SK-N-SH (cell line): ENCODE results near the gene DHRS12. TPM values are rescaled to one million over a fixed set of nuclear protein-coding genes. Genes with fewer than 3 reads are reported as not detected.

ENCODE experiments used
- CTCF ChIA-PET: fragments of 300-600, 350-600 bp; formaldehyde crosslinking; extraction: SDS; loops from one replicate; lab custom pipeline; 2021; lab: Yijun Ruan, JAX
- POLR2A ChIA-PET: fragments of 350-600 bp; sonication (Branson Sonifier 250); formaldehyde crosslinking; extraction: SDS; loops from one replicate; lab custom pipeline; 2020; ENCODE audit warnings: antibody characterized with exemption, inconsistent platforms; lab: Yijun Ruan, JAX
- DNase-seq: peaks from one replicate; pipeline ENCODE4 v3.0.0; 2012
- H2AFZ ChIP-seq: fragments of 200-600 bp; sonication (generic); 2 replicates; pipeline ENCODE4 v1.8.1; 2016; ENCODE audit warnings: antibody characterized with exemption, mild to moderate bottlenecking, low read depth
- H3F3A ChIP-seq: fragments of 200-600 bp; sonication (generic); replicated peaks from 2 replicates; pipeline ENCODE3; 2016; ENCODE audit warnings: antibody characterized with exemption, mild to moderate bottlenecking; ENCODE audit not compliant: insufficient read depth
- H3K27ac ChIP-seq, 2 experiments: fragments of 200-500 bp in 1 of 2; fragments of 200-600 bp in 1 of 2; sonication (Bioruptor generic) in 1 of 2; sonication (generic), shearing (Covaris generic) in 1 of 2; 2 replicates each; pipeline versions ENCODE4 v1.5.1 to v1.6.1; 2014 to 2016; ENCODE audit warnings: low read depth in 2 of 2, inconsistent platforms in 1 of 2, low read length in 1 of 2, mild to moderate bottlenecking in 1 of 2, mixed read lengths in 1 of 2
- H3K27me3 ChIP-seq: fragments of 200-600 bp; sonication (generic), shearing (Covaris generic); 2 replicates; pipeline ENCODE4 v1.6.1; 2016; ENCODE audit warnings: mixed run types; ENCODE audit not compliant: insufficient read depth
- H3K36me3 ChIP-seq, 2 experiments: fragments of 200-500 bp in 1 of 2; fragments of 200-600 bp in 1 of 2; sonication (Bioruptor generic) in 1 of 2; sonication (generic) in 1 of 2; replicated peaks in 1 of 2; 2 replicates each; pipeline versions ENCODE3 to v1.5.1; 2014 to 2016; ENCODE audit warnings: low read length in 1 of 2, mild to moderate bottlenecking in 1 of 2; ENCODE audit not compliant: insufficient read depth in 2 of 2, control insufficient read depth in 1 of 2
- H3K4me1 ChIP-seq, 2 experiments: fragments of 200-500 bp in 1 of 2; fragments of 200-600 bp in 1 of 2; sonication (Bioruptor generic) in 1 of 2; sonication (generic), shearing (Covaris generic) in 1 of 2; 2 replicates each; pipeline versions ENCODE4 v1.5.1 to v1.6.1; 2014 to 2016; ENCODE audit warnings: low read depth in 1 of 2, low read length in 1 of 2, mixed run types in 1 of 2; ENCODE audit not compliant: insufficient read depth in 2 of 2, control insufficient read depth in 1 of 2
- H3K4me2 ChIP-seq: fragments of 200-600 bp; sonication (generic), shearing (Covaris generic); 2 replicates; pipeline ENCODE4 v1.6.1; 2017; ENCODE audit warnings: mixed run types
- H3K4me3 ChIP-seq, 2 experiments: fragments of 200-500 bp in 1 of 2; fragments of 200-600 bp in 1 of 2; sonication (Bioruptor generic) in 1 of 2; sonication (generic), shearing (Covaris generic) in 1 of 2; 2 replicates each; pipeline versions ENCODE4 v1.5.1 to v1.8.1; 2014 to 2016; ENCODE audit warnings: low read depth in 2 of 2, inconsistent platforms in 1 of 2, low read length in 1 of 2, mild to moderate bottlenecking in 1 of 2, mixed read lengths in 1 of 2, moderate library complexity in 1 of 2
- H3K79me2 ChIP-seq: fragments of 200-600 bp; sonication (generic); 2 replicates; pipeline ENCODE4 v1.8.1; 2017; ENCODE audit warnings: mild to moderate bottlenecking; ENCODE audit not compliant: insufficient read depth
- H3K9ac ChIP-seq: fragments of 200-600 bp; sonication (generic); 2 replicates; pipeline ENCODE4 v1.6.1; 2017; ENCODE audit warnings: mixed run types
- H3K9me2 ChIP-seq: fragments of 200-600 bp; sonication (generic); 2 replicates; pipeline ENCODE4 v1.6.1; 2017; ENCODE audit warnings: mixed run types
- H3K9me3 ChIP-seq: fragments of 200-600 bp; sonication (generic); 2 replicates; pipeline ENCODE4 v1.6.1; 2017; ENCODE audit warnings: mixed run types, mild to moderate bottlenecking, moderate library complexity
- H4K20me1 ChIP-seq: fragments of 200-600 bp; sonication (generic); 2 replicates; pipeline ENCODE4 v1.6.1; 2017; ENCODE audit warnings: mild to moderate bottlenecking, mixed run types; ENCODE audit not compliant: insufficient read depth
- CHD2 ChIP-seq: fragments of 150-350 bp; IDR thresholded peaks from 2 replicates; pipeline ENCODE4 v1.6.1; 2018; ENCODE audit warnings: low read length; ENCODE audit not compliant: partially characterized antibody
- CTCF ChIP-seq: fragments of 200-600 bp; sonication (generic); IDR thresholded peaks from 2 replicates; pipeline ENCODE4 v1.6.1; 2017; ENCODE audit warnings: antibody characterized with exemption, mild to moderate bottlenecking, moderate library complexity
- EP300 ChIP-seq, 2 experiments: IDR thresholded peaks; 2 replicates each; pipeline versions ENCODE4 v1.4.0 to v1.6.1; 2012; ENCODE audit warnings: borderline replicate concordance in 1 of 2, low read depth in 1 of 2, low read length in 1 of 2
- FOSL2 ChIP-seq: IDR thresholded peaks from 2 replicates; pipeline ENCODE4 v1.4.0; 2012; ENCODE audit warnings: low read depth, mild to moderate bottlenecking, moderate library complexity, borderline replicate concordance
- FOXJ3 ChIP-seq: sonication (generic); formaldehyde crosslinking; IDR thresholded peaks from 2 replicates; pipeline ENCODE4 v1.5.1; 2020; ENCODE audit warnings: mild to moderate bottlenecking, missing genetic modification reagents
- GATA2 ChIP-seq: sonication (generic); formaldehyde crosslinking; IDR thresholded peaks from 2 replicates; pipeline ENCODE4 v1.5.0; 2020; ENCODE audit warnings: mild to moderate bottlenecking, missing genetic modification reagents
- IRF3 ChIP-seq: fragments of 150-350 bp; IDR thresholded peaks from 2 replicates; pipeline ENCODE4 v1.6.1; 2016; ENCODE audit warnings: mild to moderate bottlenecking, low read depth, low read length
- MEF2A ChIP-seq: IDR thresholded peaks from 2 replicates; pipeline ENCODE4 v1.4.0; 2012; ENCODE audit warnings: low read depth, borderline replicate concordance
- MXI1 ChIP-seq: IDR thresholded peaks from 2 replicates; pipeline ENCODE4 v1.6.1; 2012; ENCODE audit warnings: mild to moderate bottlenecking, low read depth, low read length, improper control_type of control experiment
- POLR2AphosphoS5 ChIP-seq: IDR thresholded peaks from 2 replicates; pipeline ENCODE4 v1.6.1; 2012; ENCODE audit warnings: low read depth, low read length
- RAD21 ChIP-seq: IDR thresholded peaks from 2 replicates; pipeline ENCODE4 v1.6.1; 2012; ENCODE audit warnings: mild to moderate bottlenecking, low read length
- RCOR1 ChIP-seq: fragments of 150-350 bp; IDR thresholded peaks from 2 replicates; pipeline ENCODE4 v1.6.1; 2017; ENCODE audit warnings: antibody characterized with exemption, low read length
- RFX5 ChIP-seq: IDR thresholded peaks from 2 replicates; pipeline ENCODE4 v1.6.1; 2012; ENCODE audit warnings: mild to moderate bottlenecking, improper control_type of control experiment, low read length
- RXRA ChIP-seq: IDR thresholded peaks from 2 replicates; pipeline ENCODE4 v1.4.0; 2012; ENCODE audit warnings: low read depth, mild to moderate bottlenecking, borderline replicate concordance
- SMC3 ChIP-seq: IDR thresholded peaks from 2 replicates; pipeline ENCODE4 v1.6.1; 2012; ENCODE audit warnings: low read depth, low read length, improper control_type of control experiment
- TCF12 ChIP-seq: IDR thresholded peaks from 2 replicates; pipeline ENCODE4 v1.4.0; 2012
- TEAD4 ChIP-seq: IDR thresholded peaks from 2 replicates; pipeline ENCODE4 v1.4.0; 2012; ENCODE audit warnings: mild to moderate bottlenecking, borderline replicate concordance; ENCODE audit not compliant: insufficient read depth
- YY1 ChIP-seq: IDR thresholded peaks from 2 replicates; pipeline ENCODE4 v1.4.0; 2012; ENCODE audit warnings: low read depth, mild to moderate bottlenecking
- WGBS: methylation state at CpG from one replicate; pipeline ENCODE4 v1.1.6; 2017; ENCODE audit warnings: low lambda C conversion rate; 5-methylcytosine and 5-hydroxymethylcytosine counted together
- polyA plus RNA-seq, 3 experiments: library from polyadenylated mRNA; depleted of rRNA; stranded (reverse); fragments of >200 nt; gene quantifications; 2 replicates each; pipeline ENCODE4 v1.2.3, GENCODE V29; 2012

The DHRS12 gene
- polyA plus RNA-seq, 1 of the 3 experiments (the other 2 are of a cell fraction) = 9.6 TPM

- CTCF ChIA-PET = interaction anchor here (1.5 to 4.0 kb wide), 2 partner anchors 16 to 27 kb away, joined by 3 to 22 read pairs; no protein-coding TSS in a partner anchor
- Histone ChIP-seq H3F3A (no peaks in the 10 kb centered on the region), H2AFZ (no peak overlapping the region), H3K4me3 (no peak overlapping the region), H3K9me2 (no peaks in the 10 kb centered on the region), H3K9me3 (no peaks in the 10 kb centered on the region), H4K20me1 (no peaks in the 10 kb centered on the region), H3K79me2 (no peaks in the 10 kb centered on the region), H3K9ac (no peak overlapping the region), H3K27me3 (no peaks in the 10 kb centered on the region), H3K4me2 (no peak overlapping the region), H3K27ac (no peak overlapping the region; a peak in 1 of 4 replicates), H3K4me1 (peaks cover 0 to 7% of the 10 kb centered on the region in 2 experiments; a peak in 1 of 4 replicates), H3K36me3 (peaks cover 7 to 9% of the 10 kb centered on the region in 2 experiments)
- POLR2A ChIA-PET = interaction anchor here (1.2 kb wide), 1 partner anchor 180 kb away, joined by 3 read pairs; no protein-coding TSS in a partner anchor
- DNase-seq = no peak
- WGBS = 81% methylated on average over 5 of the region's 6 CpGs
- TF ChIP-seq FOXJ3 (CRISPR knock-in tag) (no peak), RCOR1 (no peak), TCF12 (no peak), CHD2 (no peak), GATA2 (CRISPR knock-in tag) (no peak), FOSL2 (no peak), SMC3 (no peak), RAD21 (no peak), POLR2AphosphoS5 (no peak), RXRA (no peak), EP300 (IDR thresholded peaks at IDR 0.05; ENCODE audit: borderline replicate concordance in 1 of 2, low read depth in 1 of 2, low read length in 1 of 2) (no peak), MXI1 (no peak), CTCF (no peak), YY1 (no peak), RFX5 (no peak), TEAD4 (no peak), MEF2A (no peak), IRF3 (no peak)
Measured at GRCh38 chr13:51770160-51770559, 33.8 kb downstream of the DHRS12 start.
